Activated T-helper 1 cell treated with anti-CD3 and anti-CD28 coated beads, Interleukin-12 subunit alpha, Interleukin-12 subunit beta, Interleukin-2, Interleukin-4 antibody, amounts not matched to agents 30 ng/mL and 10 ng/mL and 1 ng/mL, durations not matched to agents 14 hours and 24 hours and 36 hours (primary cell): ENCODE data around the gene MLXIP. TPM values are rescaled to one million over a fixed set of nuclear protein-coding genes. Genes with fewer than 3 reads are reported as not detected.

Source experiments
- DNase-seq: peaks from one replicate; pipeline ENCODE4 v3.0.0; 2021; ENCODE audit warnings: low spot score
- H3K27ac Mint-ChIP-seq: one replicate; pipeline ENCODE4 v1.8.0; 2021; ENCODE audit warnings: mild to moderate bottlenecking, mixed read lengths
- H3K27me3 Mint-ChIP-seq: one replicate; pipeline ENCODE4 v1.8.0; 2022; ENCODE audit warnings: mild to moderate bottlenecking, moderate library complexity, mixed read lengths; ENCODE audit not compliant: insufficient read depth
- H3K36me3 Mint-ChIP-seq: one replicate; pipeline ENCODE4 v1.8.0; 2021; ENCODE audit warnings: low read depth, mixed read lengths
- H3K4me1 Mint-ChIP-seq: one replicate; pipeline ENCODE4 v1.8.0; 2021; ENCODE audit warnings: low read depth, mixed read lengths
- H3K4me3 Mint-ChIP-seq: one replicate; pipeline ENCODE4 v1.8.0; 2021; ENCODE audit warnings: mild to moderate bottlenecking, moderate library complexity, mixed read lengths
- H3K9me3 Mint-ChIP-seq: one replicate; pipeline ENCODE4 v1.8.0; 2021; ENCODE audit warnings: mixed read lengths
- intact Hi-C: fragments of 100-400 bp; cut with micrococcal nuclease; formaldehyde crosslinking; loops from one replicate; pipeline ENCODE4 v1.15.1; 2024
- total RNA-seq: library from RNA; stranded (reverse); gene quantifications from 2 replicates; pipeline ENCODE4 v1.2.3, GENCODE V29; 2022

Gene MLXIP
- total RNA-seq, 1 donor from 2014 or later: 62.1 TPM

DNA sequence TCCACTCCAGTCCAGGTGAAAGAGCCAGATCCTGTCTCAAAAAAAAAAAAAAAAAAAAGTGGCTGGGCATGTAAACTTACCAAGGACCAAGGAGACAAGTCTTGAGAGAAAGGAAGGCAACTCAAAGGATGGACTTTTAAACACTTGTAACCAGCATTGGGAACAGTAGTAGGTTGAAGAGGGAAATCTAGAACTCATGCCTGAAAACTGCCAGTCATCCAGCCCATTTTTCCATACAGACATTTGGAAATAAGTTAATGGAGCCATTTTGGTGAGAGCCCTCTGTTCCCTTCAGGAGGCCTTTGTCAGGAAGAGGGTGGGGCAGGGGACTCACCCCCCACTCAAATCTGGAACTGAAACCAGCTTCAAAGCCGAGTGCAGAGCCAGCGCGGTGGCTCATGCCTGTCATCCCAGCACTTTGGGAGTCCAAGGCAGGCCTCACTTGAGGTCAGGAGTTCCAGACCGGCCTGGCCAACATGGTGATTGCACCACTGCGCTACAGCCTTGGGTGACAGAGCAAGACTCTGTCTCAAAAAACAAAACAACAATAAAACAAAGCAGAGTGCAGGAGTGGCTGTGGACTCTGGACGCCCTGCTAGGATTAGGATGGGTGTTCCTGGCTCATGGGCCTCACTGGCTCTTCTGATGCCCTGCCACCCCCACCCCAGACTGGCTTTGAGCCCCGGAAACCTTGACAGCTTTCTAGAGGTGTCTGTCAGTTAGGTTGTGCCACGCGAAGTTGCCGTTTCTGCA is 1.6 kb upstream of the MLXIP start:
- peaks cover 11% of the 10 kb centered on the region for H3K27me3 Mint-ChIP-seq
- DNase-seq: no peak
- peak overlapping the region; percentile 19 for H3K4me3 Mint-ChIP-seq
- no peak overlapping the region for H3K27ac Mint-ChIP-seq
- no peaks in the 10 kb centered on the region for H3K9me3 Mint-ChIP-seq
- peaks cover 10% of the 10 kb centered on the region for H3K36me3 Mint-ChIP-seq
- peaks cover 29% of the 10 kb centered on the region for H3K4me1 Mint-ChIP-seq
- intact Hi-C loops: loop anchor here (10.0 kb wide), 1 partner anchor 658 kb away; the partner anchor contains the start of gene HCAR1

GRCh38 chr12:122079033-122079531 is 526 bp downstream of the MLXIP start:
- no peaks in the 10 kb centered on the region for H3K9me3 Mint-ChIP-seq
- H3K27me3 Mint-ChIP-seq: peaks cover 4% of the 10 kb centered on the region
- H3K4me3 Mint-ChIP-seq: peak overlapping the region; percentile 94
- peaks cover 23% of the 10 kb centered on the region for H3K36me3 Mint-ChIP-seq
- intact Hi-C loops: loop anchor here (2.0 to 10.0 kb wide), 3 partner anchors 44 to 656 kb away; partner anchors contain the start of genes HCAR1 and VPS33A
- H3K27ac Mint-ChIP-seq: peak overlapping the region; percentile 76
- H3K4me1 Mint-ChIP-seq: peaks cover 51% of the 10 kb centered on the region
- DNase-seq: no peak

DNA sequence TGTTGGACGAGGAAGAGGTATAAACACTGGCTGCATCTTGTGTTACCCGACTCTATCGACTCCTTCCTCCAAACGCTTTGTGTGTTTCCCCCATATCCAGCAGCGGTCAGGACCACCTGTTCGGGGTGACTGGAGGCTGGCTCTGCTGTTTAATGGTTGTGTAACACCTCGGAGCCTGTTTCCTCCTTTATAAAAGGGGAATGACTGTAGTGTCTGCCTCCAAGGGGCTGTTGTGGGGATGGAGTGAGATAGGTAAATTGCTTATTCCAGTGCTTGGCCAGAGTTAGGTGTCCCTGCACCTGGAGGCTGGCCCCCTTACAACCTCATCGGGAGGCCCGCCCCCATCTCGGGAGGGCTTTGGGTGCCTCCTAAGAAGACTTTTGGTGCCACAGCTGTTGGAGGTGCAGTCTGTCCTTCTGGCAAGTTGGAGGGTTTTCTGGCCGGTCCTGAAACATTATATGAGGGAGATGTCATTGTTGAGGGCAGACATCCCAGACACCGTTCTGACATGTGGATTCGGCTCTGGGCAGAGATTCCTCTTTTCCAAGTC is 1.1 kb downstream of the MLXIP start:
- intact Hi-C loops: loop anchor here (2.0 to 10.0 kb wide), 7 partner anchors 43 to 1155 kb away; partner anchors contain the start of genes BCL7A, HCAR1, MPHOSPH9 and MTRFR
- H3K36me3 Mint-ChIP-seq: peaks cover 24% of the 10 kb centered on the region
- no peak for DNase-seq
- H3K27me3 Mint-ChIP-seq: peaks cover 3% of the 10 kb centered on the region
- H3K4me1 Mint-ChIP-seq: peaks cover 53% of the 10 kb centered on the region
- H3K9me3 Mint-ChIP-seq: no peaks in the 10 kb centered on the region
- peak overlapping the region; percentile 76 for H3K27ac Mint-ChIP-seq
- peak overlapping the region; percentile 94 for H3K4me3 Mint-ChIP-seq

DNA sequence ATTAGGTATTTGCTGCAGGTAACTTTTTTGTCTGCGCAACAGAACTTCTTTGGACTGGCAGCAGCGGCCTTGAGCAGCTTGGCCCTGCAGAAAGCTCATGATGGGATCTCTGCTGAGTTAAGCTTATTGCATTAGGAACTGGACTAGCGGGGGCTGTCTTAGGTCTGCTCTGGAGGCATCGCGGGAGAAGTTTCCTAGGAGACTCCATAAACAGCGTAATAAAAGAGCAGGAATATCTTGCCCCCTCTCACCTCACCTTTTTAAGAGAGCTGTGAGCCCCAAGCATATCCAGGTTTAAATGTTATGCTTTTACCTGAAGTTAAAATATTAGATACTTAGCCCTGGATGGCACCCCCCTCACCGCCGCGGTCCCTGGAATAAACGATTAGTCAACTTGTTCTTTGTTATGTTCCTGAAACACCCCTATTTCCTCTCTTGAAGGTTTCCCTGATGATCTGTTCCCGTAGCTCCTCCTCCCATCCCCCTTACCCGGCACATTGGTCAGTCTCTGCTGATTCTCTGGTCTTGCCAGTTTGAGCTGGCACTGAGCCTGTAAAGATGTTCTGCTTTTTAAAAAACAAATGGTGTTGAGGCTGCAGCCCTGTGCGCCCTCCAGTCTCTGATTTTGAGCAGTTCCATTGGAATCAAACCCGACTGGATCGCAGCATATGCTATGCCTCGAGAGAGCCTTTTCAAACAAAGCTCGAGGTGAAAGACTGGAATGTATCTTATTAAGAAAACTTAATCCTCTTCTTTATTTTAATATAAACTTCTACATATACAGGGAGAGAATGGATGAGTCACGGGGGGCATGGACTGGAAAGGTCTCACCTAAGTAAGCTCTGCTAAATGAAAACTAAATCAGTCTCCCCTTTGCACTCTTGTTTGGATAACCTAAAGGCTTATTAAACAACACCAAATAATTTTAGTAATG is 1.9 kb downstream of the MLXIP start:
- no peak for DNase-seq

GRCh38 chr12:122081083-122081696 is 2.6 kb downstream of the MLXIP start:
- H3K27me3 Mint-ChIP-seq: peaks cover 3% of the 10 kb centered on the region
- H3K27ac Mint-ChIP-seq: peak overlapping the region; percentile 82
- intact Hi-C loops: loop anchor here (1.0 to 10.0 kb wide), 5 partner anchors 27 to 1154 kb away; partner anchors contain the start of genes BCL7A, MPHOSPH9, MTRFR and PSMD9
- peaks cover 61% of the 10 kb centered on the region for H3K4me1 Mint-ChIP-seq
- H3K4me3 Mint-ChIP-seq: peak overlapping the region; percentile 94
- DNase-seq: no peak
- H3K36me3 Mint-ChIP-seq: peaks cover 33% of the 10 kb centered on the region
- no peaks in the 10 kb centered on the region for H3K9me3 Mint-ChIP-seq

More for the DNA sequence above, 1.9 kb downstream of the MLXIP start:
- H3K36me3 Mint-ChIP-seq: peaks cover 25% of the 10 kb centered on the region
- H3K27me3 Mint-ChIP-seq: peaks cover 3% of the 10 kb centered on the region
- H3K4me1 Mint-ChIP-seq: peaks cover 55% of the 10 kb centered on the region
- intact Hi-C loops: loop anchor here (1.0 to 10.0 kb wide), 5 partner anchors 28 to 1154 kb away; partner anchors contain the start of genes BCL7A, MPHOSPH9, MTRFR and PSMD9
- peak overlapping the region; percentile 82 for H3K27ac Mint-ChIP-seq
- no peaks in the 10 kb centered on the region for H3K9me3 Mint-ChIP-seq
- H3K4me3 Mint-ChIP-seq: peak overlapping the region; percentile 94

GRCh38 chr12:122081697-122082221 is 3.2 kb downstream of the MLXIP start:
- Mint-ChIP-seq H3K27me3 (peaks cover under 1% of the 10 kb centered on the region), H3K9me3 (no peaks in the 10 kb centered on the region), H3K27ac (peak overlapping the region; percentile 82), H3K4me1 (peaks cover 59% of the 10 kb centered on the region), H3K4me3 (peak overlapping the region; percentile 94), H3K36me3 (peaks cover 36% of the 10 kb centered on the region)
- peak; percentile 49 for DNase-seq
- intact Hi-C loops: loop anchor here (1.0 to 10.0 kb wide), 7 partner anchors 17 to 1153 kb away; partner anchors contain the start of genes BCL7A, MPHOSPH9, MTRFR and PSMD9

- no peak for DNase-seq
Observed at GRCh38 chr12:122082621-122083356, 4.2 kb downstream of the MLXIP start.

DNA sequence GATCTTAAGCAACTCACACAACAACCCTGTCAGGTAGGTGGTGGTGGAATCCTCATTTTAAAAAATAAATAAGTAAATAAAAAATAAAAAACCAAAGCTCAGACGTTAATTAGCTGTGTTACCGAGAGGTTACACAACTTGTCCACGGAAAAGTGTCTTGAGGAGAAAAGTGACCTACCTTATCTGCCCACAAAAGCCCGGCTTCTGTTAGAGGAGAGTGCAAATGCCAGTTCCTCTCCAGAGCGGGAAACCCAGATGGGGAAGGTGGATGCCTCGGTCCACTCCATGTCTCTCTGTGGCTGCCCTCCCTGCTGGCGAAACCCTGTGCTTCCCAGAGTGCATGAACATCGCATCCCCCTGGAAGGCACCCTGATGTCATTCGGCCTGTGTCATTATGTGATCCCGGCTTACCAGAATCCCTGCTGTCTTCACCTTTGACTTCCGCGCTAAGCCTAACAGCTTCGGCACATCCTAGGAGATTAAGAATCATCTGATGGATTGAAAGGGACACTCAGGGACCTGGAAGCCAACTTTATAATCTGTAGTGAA is 6.4 kb downstream of the MLXIP start:
- Mint-ChIP-seq H3K4me3 (no peak overlapping the region), H3K36me3 (peaks cover 53% of the 10 kb centered on the region), H3K27me3 (no peaks in the 10 kb centered on the region), H3K4me1 (peaks cover 84% of the 10 kb centered on the region), H3K27ac (no peak overlapping the region), H3K9me3 (no peaks in the 10 kb centered on the region)
- intact Hi-C loops: loop anchor here (5.0 to 10.0 kb wide), 4 partner anchors 63 to 1150 kb away; partner anchors contain the start of genes BCL7A, MPHOSPH9, MTRFR and PSMD9
- DNase-seq: no peak

More at GRCh38 chr12:122082621-122083356, 4.2 kb downstream of the MLXIP start:
- Mint-ChIP-seq H3K4me3 (peak overlapping the region; percentile 60), H3K9me3 (no peaks in the 10 kb centered on the region), H3K27ac (peak overlapping the region; percentile 82), H3K4me1 (peaks cover 68% of the 10 kb centered on the region), H3K36me3 (peaks cover 45% of the 10 kb centered on the region), H3K27me3 (no peaks in the 10 kb centered on the region)
- intact Hi-C loops: loop anchor here (1.0 to 10.0 kb wide), 9 partner anchors 16 to 1152 kb away; partner anchors contain the start of genes BCL7A, DIABLO, MPHOSPH9 and MTRFR

- H3K27ac Mint-ChIP-seq: no peak overlapping the region
- H3K4me3 Mint-ChIP-seq: no peak overlapping the region
- no peaks in the 10 kb centered on the region for H3K27me3 Mint-ChIP-seq
- no peak for DNase-seq
- H3K4me1 Mint-ChIP-seq: peaks cover 79% of the 10 kb centered on the region
- peaks cover 51% of the 10 kb centered on the region for H3K36me3 Mint-ChIP-seq
- no peaks in the 10 kb centered on the region for H3K9me3 Mint-ChIP-seq
- intact Hi-C loops: loop anchor here (10.0 kb wide), 1 partner anchor 1149 kb away; the partner anchor contains the start of genes MPHOSPH9 and MTRFR
Observed at GRCh38 chr12:122085591-122085990, 7.0 kb downstream of the MLXIP start.

- no peak for DNase-seq
- Mint-ChIP-seq H3K4me3 (no peak overlapping the region), H3K27me3 (no peaks in the 10 kb centered on the region), H3K36me3 (peaks cover 50% of the 10 kb centered on the region), H3K9me3 (no peaks in the 10 kb centered on the region), H3K4me1 (peaks cover 79% of the 10 kb centered on the region), H3K27ac (no peak overlapping the region)
- intact Hi-C loops: loop anchor here (10.0 kb wide), 1 partner anchor 1149 kb away; the partner anchor contains the start of genes MPHOSPH9 and MTRFR
Observed at GRCh38 chr12:122086116-122086515, 7.6 kb downstream of the MLXIP start.
